GM12878 (cell line): Measurements from ENCODE around the gene NEK10. TPM values are rescaled to one million over a fixed set of nuclear protein-coding genes. Genes with fewer than 3 reads are reported as not detected.

Experiments
- ATAC-seq: fragments of 200-7000 bp; cut with Tn5 transposase; 3 replicates; pipeline ENCODE4 v1.9.1; 2020; ENCODE audit warnings: mild to moderate bottlenecking, moderate library complexity
- BruUV-seq: library from RNA; stranded (reverse); fragments of 400-500 nt; replicated peaks from 2 replicates; lab custom pipeline; 2021; lab: Mats Ljungman, UMichigan
- CTCF ChIA-PET: fragments of 300-600 bp; sonication (Branson Sonifier 250); formaldehyde crosslinking; extraction: SDS; loops from one replicate; lab custom pipeline; 2021; ENCODE audit warnings: inconsistent platforms; lab: Yijun Ruan, JAX
- POLR2A ChIA-PET: fragments of 350-600 bp; formaldehyde crosslinking; extraction: SDS; loops from one replicate; lab custom pipeline; 2021; ENCODE audit warnings: inconsistent platforms; lab: Charles Lee
- RAD21 ChIA-PET: fragments of 300-600 bp; sonication (Branson Sonifier 250); formaldehyde crosslinking; loops from one replicate; lab custom pipeline; 2023; ENCODE audit warnings: antibody characterized with exemption; ENCODE audit not compliant: unreplicated experiment; lab: Charles Lee
- SMC1A ChIA-PET: fragments of 300-600 bp; sonication (Branson Sonifier 250); formaldehyde crosslinking; loops from one replicate; lab custom pipeline; 2023; ENCODE audit not compliant: unreplicated experiment, uncharacterized antibody; lab: Charles Lee
- DNase-seq: peaks from one replicate; pipeline ENCODE4 v3.0.0-alpha.2; 2011; ENCODE audit warnings: low read depth, low spot score
- FAIRE-seq: peaks from 3 replicates; lab custom pipeline; 2011; peaks lifted over from hg19 to GRCh38; lab: Jason Lieb, UNC
- H2AFZ ChIP-seq: 2 replicates; pipeline ENCODE4 v1.6.0; 2011; ENCODE audit warnings: low read depth, low read length, control low read depth; ENCODE audit not compliant: control insufficient read depth
- H3K27ac ChIP-seq: 2 replicates; pipeline ENCODE4 v1.5.1; 2011; ENCODE audit warnings: control low read depth; ENCODE audit not compliant: control insufficient read depth, insufficient read depth
- H3K27me3 ChIP-seq, 2 experiments: replicated peaks in 1 of 2; 2 replicates each; pipeline versions ENCODE4 v1.6.0 to v1.6.1; 2011; ENCODE audit warnings: low read length in 1 of 2; ENCODE audit not compliant: control insufficient read depth in 2 of 2, insufficient read depth in 2 of 2
- H3K36me3 ChIP-seq, 2 experiments: 2 replicates each; pipeline ENCODE4 v1.5.1; 2011; ENCODE audit warnings: low read length in 1 of 2; ENCODE audit not compliant: control insufficient read depth in 2 of 2, insufficient read depth in 2 of 2
- H3K4me1 ChIP-seq: 2 replicates; pipeline ENCODE4 v1.6.1; 2011; ENCODE audit warnings: mild to moderate bottlenecking, low read length, moderate library complexity, mixed read lengths; ENCODE audit not compliant: control insufficient read depth, insufficient read depth
- H3K4me2 ChIP-seq: 2 replicates; pipeline ENCODE4 v1.6.0; 2011; ENCODE audit warnings: control low read depth; ENCODE audit not compliant: control insufficient read depth, insufficient read depth
- H3K4me3 ChIP-seq: fragments of 200-600 bp; sonication (generic); 2 replicates; pipeline ENCODE4 v1.5.1; 2016
- H3K79me2 ChIP-seq: 2 replicates; pipeline ENCODE4 v1.6.0; 2011; ENCODE audit warnings: low read length; ENCODE audit not compliant: control insufficient read depth, insufficient read depth
- H3K9ac ChIP-seq: 2 replicates; pipeline ENCODE4 v1.8.0; 2011; ENCODE audit warnings: low read length, control low read depth, mixed read lengths; ENCODE audit not compliant: control insufficient read depth, insufficient read depth
- H3K9me3 ChIP-seq: replicated peaks from 3 replicates; pipeline ENCODE4 v1.5.1; 2011; ENCODE audit warnings: mild to moderate bottlenecking, low read length; ENCODE audit not compliant: control insufficient read depth, insufficient read depth
- H4K20me1 ChIP-seq: 2 replicates; pipeline ENCODE4 v1.6.0; 2011; ENCODE audit not compliant: control insufficient read depth, insufficient read depth
- ATF2 ChIP-seq: IDR thresholded peaks from 2 replicates; pipeline ENCODE4 v1.6.1; 2012; ENCODE audit warnings: low read length, inconsistent platforms
- CBFB ChIP-seq: IDR thresholded peaks from 2 replicates; pipeline ENCODE4 v1.6.1; 2016; ENCODE audit warnings: antibody characterized with exemption, low read depth
- CBX5 ChIP-seq: sonication (generic); IDR thresholded peaks from 2 replicates; pipeline ENCODE4 v1.6.1; 2016; ENCODE audit warnings: low read depth, moderate library complexity, mild to moderate bottlenecking, inconsistent platforms
- DPF2 ChIP-seq: fragments of 450-650 bp; IDR thresholded peaks from 2 replicates; pipeline ENCODE4 v1.6.1; 2017; ENCODE audit warnings: mild to moderate bottlenecking
- IRF5 ChIP-seq: fragments of 450-650 bp; IDR thresholded peaks from 2 replicates; pipeline ENCODE4 v1.6.1; 2017; ENCODE audit warnings: borderline replicate concordance
- MEF2B ChIP-seq: fragments of 450-650 bp; IDR thresholded peaks from 2 replicates; pipeline ENCODE4 v1.6.1; 2018; ENCODE audit warnings: mild to moderate bottlenecking, moderate library complexity; ENCODE audit not compliant: partially characterized antibody, poor library complexity, severe bottlenecking
- NFYA ChIP-seq: IDR thresholded peaks from 2 replicates; pipeline ENCODE4 v1.6.1; 2011; ENCODE audit warnings: low read depth, mild to moderate bottlenecking, low read length, improper control_type of control experiment, borderline replicate concordance
- NR2C2 ChIP-seq: IDR thresholded peaks from 2 replicates; pipeline ENCODE4 v1.6.1; 2011; ENCODE audit warnings: borderline replicate concordance, low read depth; ENCODE audit not compliant: control insufficient read depth, insufficient read length
- RAD51 ChIP-seq: fragments of 450-650 bp; IDR thresholded peaks from 2 replicates; pipeline ENCODE4 v1.6.1; 2016; ENCODE audit warnings: moderate library complexity, mild to moderate bottlenecking, inconsistent platforms
- RB1 ChIP-seq: fragments of 450-650 bp; formaldehyde crosslinking; IDR thresholded peaks from 2 replicates; pipeline ENCODE4 v1.6.1; 2017; ENCODE audit warnings: mild to moderate bottlenecking, borderline replicate concordance
- SMC3 ChIP-seq: IDR thresholded peaks from 2 replicates; pipeline ENCODE4 v1.6.1; 2011; ENCODE audit warnings: low read length, improper control_type of control experiment, borderline replicate concordance
- SREBF1 ChIP-seq: IDR thresholded peaks from 2 replicates; pipeline ENCODE4 v1.6.1; 2012; ENCODE audit warnings: mild to moderate bottlenecking, low read length
- SRF ChIP-seq, 2 experiments: IDR thresholded peaks; 2 replicates each; pipeline ENCODE4 v1.6.1; 2011; ENCODE audit warnings: low read depth in 2 of 2, low read length in 2 of 2, mild to moderate bottlenecking in 1 of 2, moderate library complexity in 1 of 2
- TCF3 ChIP-seq: IDR thresholded peaks from 2 replicates; pipeline ENCODE4 v1.6.1; 2012; ENCODE audit warnings: low read depth, mild to moderate bottlenecking, low read length, borderline replicate concordance; ENCODE audit not compliant: insufficient read depth
- TCF7 ChIP-seq: IDR thresholded peaks from 2 replicates; pipeline ENCODE4 v1.6.1; 2014; ENCODE audit warnings: antibody characterized with exemption, borderline replicate concordance
- ZNF207 ChIP-seq: fragments of 450-650 bp; IDR thresholded peaks from 2 replicates; pipeline ENCODE4 v1.6.1; 2014; ENCODE audit warnings: antibody characterized with exemption, mild to moderate bottlenecking, borderline replicate concordance
- ZNF24 ChIP-seq: fragments of 450-650 bp; IDR thresholded peaks from 2 replicates; pipeline ENCODE4 v1.6.1; 2017; ENCODE audit warnings: antibody characterized with exemption, mild to moderate bottlenecking
- ZNF592 ChIP-seq: fragments of 450-650 bp; IDR thresholded peaks from 2 replicates; pipeline ENCODE4 v1.6.1; 2017; ENCODE audit warnings: mild to moderate bottlenecking, moderate library complexity
- WGBS: methylation state at CpG from one replicate; pipeline ENCODE4 v1.1.6; 2016; ENCODE audit warnings: low lambda C conversion rate; ENCODE audit not compliant: insufficient replicate concordance, insufficient coverage; ENCODE audit errors: missing lambda C conversion rate; 5-methylcytosine and 5-hydroxymethylcytosine counted together
- in situ Hi-C: fragments of 300-500 bp; cut with MboI; formaldehyde crosslinking; loops from 9 replicates; pipeline ENCODE4 v1.14.3; 2018; ENCODE audit warnings: mixed read lengths
- intact Hi-C: fragments of 100-400 bp; cut with micrococcal nuclease; formaldehyde crosslinking; loops from one replicate; pipeline ENCODE4 v1.14.2; 2022; ENCODE audit not compliant: unreplicated experiment
- polyA plus RNA-seq, 11 experiments: library from polyadenylated mRNA; depleted of rRNA in 4 of 11; unstranded in 6 of 11; stranded (reverse) in 5 of 11; fragments of >200 nt; fragmentation: Nextera tagmentation in 4 of 11; fragmentation: Illumina TruSeq in 1 of 11; extraction: Ambion mirVana in 4 of 11; extraction: Trizol in 1 of 11; gene quantifications; 1 replicate in 1 of 11; 2 replicates in 10 of 11; pipeline versions ENCODE4 v1.2.1 to v1.2.3, GENCODE V29; 2011 to 2016; ENCODE audit warnings: inconsistent platforms in 2 of 11, missing spikeins in 2 of 11, low read depth in 1 of 11
- total RNA-seq, 4 experiments: library from RNA; depleted of rRNA in 3 of 4; stranded (reverse); fragments of >200 nt in 3 of 4; fragmentation: Illumina TruSeq in 1 of 4; extraction: Trizol in 1 of 4; gene quantifications; 2 replicates each; pipeline versions ENCODE4 v1.2.1 to v1.2.3, GENCODE V29; 2013 to 2021

NEK10 gene
- total and polyA plus RNA-seq, 10 of the 15 experiments (the other 5 are each of a cell fraction or from before 2014, with no cell fraction given): 0.06 to 0.40 (median 0.16) TPM; not detected in 2

- Histone ChIP-seq H4K20me1 (no peaks in the 10 kb centered on the region), H2AFZ (no peak overlapping the region), H3K9me3 (no peaks in the 10 kb centered on the region), H3K9ac (no peak overlapping the region), H3K27ac (no peak overlapping the region), H3K4me1 (no peaks in the 10 kb centered on the region), H3K4me3 (no peak overlapping the region), H3K36me3 (no peaks in the 10 kb centered on the region), H3K27me3 (no peaks in the 10 kb centered on the region), H3K79me2 (no peaks in the 10 kb centered on the region), H3K4me2 (no peak overlapping the region)
- no peak for ATAC-seq
- ChIA-PET SMC1A (no interaction called here), RAD21 (no interaction called here), CTCF (interaction anchor here (1.0 kb wide), 1 partner anchor 146 kb away, joined by 3 read pairs; no protein-coding TSS in a partner anchor), POLR2A (no interaction called here)
- BruUV-seq: no TSS peak
- TF ChIP-seq TCF3: no peak
- TF ChIP-seq RAD51: no peak
- no peak for TF ChIP-seq NR2C2
- no peak for TF ChIP-seq ZNF207
- no peak for TF ChIP-seq TCF7
- no peak for TF ChIP-seq ZNF24
- TF ChIP-seq ZNF592: no peak
- no peak for TF ChIP-seq NFYA
- no peak for TF ChIP-seq DPF2
- TF ChIP-seq RB1: no peak
- no peak for TF ChIP-seq SMC3
- no peak for TF ChIP-seq CBFB
- TF ChIP-seq MEF2B: no peak
- no peak for TF ChIP-seq IRF5
- no peak for TF ChIP-seq SRF (IDR thresholded peaks at IDR 0.05; ENCODE audit: low read depth in 2 of 2, low read length in 2 of 2)
- no peak for TF ChIP-seq SREBF1
- TF ChIP-seq CBX5: no peak
- TF ChIP-seq ATF2: no peak
- in situ Hi-C loops (no loop called here), intact Hi-C loops (no loop called here)
- DNase-seq: no peak
- FAIRE-seq: no peak
- 19% methylated on average over 3 of the region's 3 CpGs for WGBS
These were observed 90.7 kb downstream of the NEK10 start for GRCh38 chr3:27278383-27279055.
